Measurements from ENCODE around the gene SHLD1. TPM values are rescaled to one million over a fixed set of nuclear protein-coding genes. Genes with fewer than 3 reads are reported as not detected.
A peak's percentile ranks its signal among the peaks of the same experiment; 100 is the strongest.

The SHLD1 gene
- total and polyA plus RNA-seq, 2 experiments from 2014 or later: 8.3 to 9.1 TPM

DNA sequence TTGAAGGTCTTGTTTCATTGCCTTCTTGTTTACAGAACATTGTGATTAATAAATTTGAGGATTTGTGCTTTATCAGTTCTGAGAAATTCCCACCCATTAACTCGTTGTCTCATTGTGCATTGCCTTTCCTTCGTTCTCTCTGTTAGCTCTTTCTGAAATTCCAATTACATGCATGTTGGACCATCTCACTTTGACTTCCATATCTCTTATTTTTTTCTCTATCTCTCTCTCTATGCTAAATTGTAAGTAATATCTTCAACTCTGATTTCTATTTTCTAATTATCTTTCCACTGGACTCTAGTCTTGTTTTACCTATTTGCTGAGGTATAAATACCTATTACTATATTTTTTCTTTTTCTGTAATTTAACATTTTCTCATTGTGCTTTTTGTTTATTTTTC lies 92.3 kb downstream of the SHLD1 start:
- H3K27me3 ChIP-seq: no peaks in the 10 kb centered on the region
- H3K36me3 ChIP-seq (replicated peaks; ENCODE audit: insufficient read depth, low read depth): no peaks in the 10 kb centered on the region
- no peak overlapping the region for H2AFZ ChIP-seq
- H3K4me1 ChIP-seq (ENCODE audit: insufficient read depth): peaks cover 23% of the 10 kb centered on the region
- no peaks in the 10 kb centered on the region for H3K9me2 ChIP-seq (replicated peaks; ENCODE audit: insufficient read depth)
- no peak overlapping the region for H3K4me2 ChIP-seq
- no peaks in the 10 kb centered on the region for H4K20me1 ChIP-seq (ENCODE audit: insufficient read depth, poor library complexity, severe bottlenecking)
- no peak for TF ChIP-seq EZH2phosphoT487 (IDR thresholded peaks at IDR 0.05; ENCODE audit: low read depth, severe bottlenecking, unreplicated experiment)
- TF ChIP-seq EZH2 (IDR thresholded peaks at IDR 0.05; ENCODE audit: borderline replicate concordance): no peak
- no peak for TF ChIP-seq CTCF (IDR thresholded peaks at IDR 0.05; ENCODE audit: poor library complexity)
- H3K9me3 ChIP-seq (ENCODE audit: low read depth): no peaks in the 10 kb centered on the region
- 91% methylated on average over 2 of the region's 2 CpGs for WGBS (ENCODE audit: low lambda C conversion rate, missing lambda C conversion rate)
- no peak for DNase-seq (ENCODE audit: low spot score)
- no peak overlapping the region for H3K4me3 ChIP-seq
- no peaks in the 10 kb centered on the region for H3K79me2 ChIP-seq
- H3K27ac ChIP-seq: peak overlapping the region; percentile 28

- no peak for TF ChIP-seq EZH2 (IDR thresholded peaks at IDR 0.05; ENCODE audit: borderline replicate concordance)
- no peaks in the 10 kb centered on the region for H4K20me1 ChIP-seq (ENCODE audit: insufficient read depth, poor library complexity, severe bottlenecking)
- WGBS (ENCODE audit: low lambda C conversion rate, missing lambda C conversion rate): 53% methylated on average over 5 of the region's 5 CpGs
Measured at GRCh38 chr20:5843054-5843592, 92.9 kb downstream of the SHLD1 start.

GRCh38 chr20:5844063-5844681 lies 94.0 kb downstream of the SHLD1 start:
- no peak overlapping the region for H3K4me2 ChIP-seq
- 84% methylated on average over 2 of the region's 2 CpGs for WGBS (ENCODE audit: low lambda C conversion rate, missing lambda C conversion rate)

More at GRCh38 chr20:5843054-5843592, 92.9 kb downstream of the SHLD1 start:
- Histone ChIP-seq H3K79me2 (no peaks in the 10 kb centered on the region), H3K27ac (peak overlapping the region; percentile 28), H3K4me2 (no peak overlapping the region), H3K9me3 (ENCODE audit: low read depth) (no peaks in the 10 kb centered on the region), H3K4me3 (no peak overlapping the region), H2AFZ (no peak overlapping the region), H3K27me3 (no peaks in the 10 kb centered on the region), H3K4me1 (ENCODE audit: insufficient read depth) (peaks cover 23% of the 10 kb centered on the region), H3K36me3 (replicated peaks; ENCODE audit: insufficient read depth, low read depth) (no peaks in the 10 kb centered on the region), H3K9me2 (replicated peaks; ENCODE audit: insufficient read depth) (no peaks in the 10 kb centered on the region)
- no peak for DNase-seq (ENCODE audit: low spot score)

More at GRCh38 chr20:5844063-5844681, 94.0 kb downstream of the SHLD1 start:
- no peak overlapping the region for H3K4me3 ChIP-seq
- H3K27ac ChIP-seq: no peak overlapping the region
- H3K27me3 ChIP-seq: no peaks in the 10 kb centered on the region
- H3K79me2 ChIP-seq: no peaks in the 10 kb centered on the region
- H3K4me1 ChIP-seq (ENCODE audit: insufficient read depth): peaks cover 23% of the 10 kb centered on the region
- no peak for DNase-seq (ENCODE audit: low spot score)
- no peaks in the 10 kb centered on the region for H4K20me1 ChIP-seq (ENCODE audit: insufficient read depth, poor library complexity, severe bottlenecking)
- H3K9me2 ChIP-seq (replicated peaks; ENCODE audit: insufficient read depth): no peaks in the 10 kb centered on the region
- H3K9me3 ChIP-seq (ENCODE audit: low read depth): no peaks in the 10 kb centered on the region
- no peak for TF ChIP-seq EZH2 (IDR thresholded peaks at IDR 0.05; ENCODE audit: borderline replicate concordance)
- no peak for TF ChIP-seq EZH2phosphoT487 (IDR thresholded peaks at IDR 0.05; ENCODE audit: low read depth, severe bottlenecking, unreplicated experiment)
- TF ChIP-seq CTCF (IDR thresholded peaks at IDR 0.05; ENCODE audit: poor library complexity): no peak
- H2AFZ ChIP-seq: no peak overlapping the region
- no peaks in the 10 kb centered on the region for H3K36me3 ChIP-seq (replicated peaks; ENCODE audit: insufficient read depth, low read depth)
